ENCODE data around the gene SEPTIN12.

GRCh38 chr16:4746991-4747574 lies 41.1 kb downstream of the SEPTIN12 start:
- TF ChIP-seq EP300 (IDR thresholded peaks at IDR 0.05) (no peak), CTCF (IDR thresholded peaks at IDR 0.05) (no peak), POLR2A (IDR thresholded peaks at IDR 0.05) (no peak)

Measured in upper lobe of left lung (tissue), 4 donors.